Right lobe of liver (tissue), 4 donors: ENCODE measurements around the gene PEAK1.

Experiments
- POLR2A ChIP-seq: fragments of 450-650 bp; IDR thresholded peaks from one replicate; pipeline ENCODE4 v1.6.1; 2017; ENCODE audit warnings: antibody characterized with exemption, mild to moderate bottlenecking
- TF ChIP-seq, protein P1 (sequence below), 4 donors: fragments of 200-600 bp in 3 of 4; fragments of 450-650 bp in 1 of 4; IDR thresholded peaks; one replicate each; pipeline versions ENCODE4 v1.5.1 to v1.8.0; 2016 to 2022; ENCODE audit warnings: antibody characterized with exemption in 4 of 4, mild to moderate bottlenecking in 2 of 4
- donor health status: DM: no; HTN: no; CAD: no.
- donor health status: DM: no; HTN: no; CAD: no.
- donor health status: DM: no; HTN: yes; CAD: no.

GRCh38 chr15:77235566-77235965 is 184.3 kb downstream of the PEAK1 start:
- TF ChIP-seq, protein P1, sequence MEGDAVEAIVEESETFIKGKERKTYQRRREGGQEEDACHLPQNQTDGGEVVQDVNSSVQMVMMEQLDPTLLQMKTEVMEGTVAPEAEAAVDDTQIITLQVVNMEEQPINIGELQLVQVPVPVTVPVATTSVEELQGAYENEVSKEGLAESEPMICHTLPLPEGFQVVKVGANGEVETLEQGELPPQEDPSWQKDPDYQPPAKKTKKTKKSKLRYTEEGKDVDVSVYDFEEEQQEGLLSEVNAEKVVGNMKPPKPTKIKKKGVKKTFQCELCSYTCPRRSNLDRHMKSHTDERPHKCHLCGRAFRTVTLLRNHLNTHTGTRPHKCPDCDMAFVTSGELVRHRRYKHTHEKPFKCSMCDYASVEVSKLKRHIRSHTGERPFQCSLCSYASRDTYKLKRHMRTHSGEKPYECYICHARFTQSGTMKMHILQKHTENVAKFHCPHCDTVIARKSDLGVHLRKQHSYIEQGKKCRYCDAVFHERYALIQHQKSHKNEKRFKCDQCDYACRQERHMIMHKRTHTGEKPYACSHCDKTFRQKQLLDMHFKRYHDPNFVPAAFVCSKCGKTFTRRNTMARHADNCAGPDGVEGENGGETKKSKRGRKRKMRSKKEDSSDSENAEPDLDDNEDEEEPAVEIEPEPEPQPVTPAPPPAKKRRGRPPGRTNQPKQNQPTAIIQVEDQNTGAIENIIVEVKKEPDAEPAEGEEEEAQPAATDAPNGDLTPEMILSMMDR (IDR thresholded peaks at IDR 0.05): no peak
- no peak for TF ChIP-seq POLR2A
